GM12864 (cell line): ENCODE results near the gene CELA3A.

Source experiments
- DNase-seq: peaks from one replicate; pipeline ENCODE4 v3.0.0-alpha.2; 2011; ENCODE audit warnings: low read depth
- H3K4me3 ChIP-seq: 2 replicates; pipeline ENCODE4 v1.5.1; 2011; ENCODE audit warnings: mild to moderate bottlenecking, low read depth, low read length, control low read depth
- TF ChIP-seq, protein P1 (sequence below): IDR thresholded peaks from 2 replicates; pipeline ENCODE4 v1.5.1; 2011; ENCODE audit warnings: low read depth, mild to moderate bottlenecking, moderate library complexity, low read length, control low read depth, inconsistent platforms; ENCODE audit errors: missing control alignments

Gene CELA3A

DNA sequence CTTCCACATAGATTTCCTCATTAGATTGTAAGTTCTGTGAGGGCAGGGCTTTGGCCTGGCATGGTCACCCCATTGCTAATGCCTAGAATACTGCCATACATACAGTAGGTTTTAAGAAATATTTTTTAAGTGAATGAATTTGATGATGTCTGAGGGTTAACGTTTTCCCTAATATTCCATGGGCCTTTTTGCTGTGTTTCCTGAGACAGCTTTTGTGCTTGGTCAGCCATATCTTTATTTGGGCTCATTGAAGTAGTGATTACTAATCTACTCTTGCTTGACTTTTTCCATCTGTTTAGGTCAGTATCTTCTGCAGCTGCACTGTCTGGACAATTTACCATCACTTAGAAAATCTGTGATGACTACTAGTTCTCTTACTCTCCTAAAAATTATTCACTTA lies 54.6 kb downstream of the CELA3A start:
- peak overlapping the region; percentile 39; the same call in 1 of the 2 replicates for H3K4me3 ChIP-seq
- no peak for DNase-seq
- TF ChIP-seq, protein P1, sequence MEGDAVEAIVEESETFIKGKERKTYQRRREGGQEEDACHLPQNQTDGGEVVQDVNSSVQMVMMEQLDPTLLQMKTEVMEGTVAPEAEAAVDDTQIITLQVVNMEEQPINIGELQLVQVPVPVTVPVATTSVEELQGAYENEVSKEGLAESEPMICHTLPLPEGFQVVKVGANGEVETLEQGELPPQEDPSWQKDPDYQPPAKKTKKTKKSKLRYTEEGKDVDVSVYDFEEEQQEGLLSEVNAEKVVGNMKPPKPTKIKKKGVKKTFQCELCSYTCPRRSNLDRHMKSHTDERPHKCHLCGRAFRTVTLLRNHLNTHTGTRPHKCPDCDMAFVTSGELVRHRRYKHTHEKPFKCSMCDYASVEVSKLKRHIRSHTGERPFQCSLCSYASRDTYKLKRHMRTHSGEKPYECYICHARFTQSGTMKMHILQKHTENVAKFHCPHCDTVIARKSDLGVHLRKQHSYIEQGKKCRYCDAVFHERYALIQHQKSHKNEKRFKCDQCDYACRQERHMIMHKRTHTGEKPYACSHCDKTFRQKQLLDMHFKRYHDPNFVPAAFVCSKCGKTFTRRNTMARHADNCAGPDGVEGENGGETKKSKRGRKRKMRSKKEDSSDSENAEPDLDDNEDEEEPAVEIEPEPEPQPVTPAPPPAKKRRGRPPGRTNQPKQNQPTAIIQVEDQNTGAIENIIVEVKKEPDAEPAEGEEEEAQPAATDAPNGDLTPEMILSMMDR = no peak

GRCh38 chr1:22056936-22057335 lies 55.5 kb downstream of the CELA3A start:
- no peak for DNase-seq
- TF ChIP-seq, protein P1 = no peak
- H3K4me3 ChIP-seq = no peak overlapping the region; the same call in 1 of the 2 replicates

DNA sequence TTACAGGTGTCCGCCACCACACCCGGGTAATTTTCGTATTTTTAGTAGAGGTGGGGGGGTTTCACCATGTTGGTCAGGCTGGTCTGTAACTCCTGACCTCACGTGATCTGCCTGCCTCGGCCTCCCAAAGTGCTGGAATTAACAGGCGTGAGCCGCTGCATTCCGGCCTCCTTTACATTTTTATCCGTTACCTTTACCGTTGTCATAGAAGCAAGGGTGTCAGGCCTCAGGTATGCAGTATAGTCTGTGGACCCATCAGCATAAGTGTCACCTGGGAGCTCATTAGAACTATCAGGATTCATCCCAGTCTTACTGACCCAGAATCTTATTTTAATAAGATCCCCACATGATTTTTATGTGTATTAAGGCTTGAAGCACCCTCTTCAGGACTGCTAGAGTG lies 56.4 kb downstream of the CELA3A start:
- H3K4me3 ChIP-seq = no peak overlapping the region
- DNase-seq = no peak
- TF ChIP-seq, protein P1 = no peak
